HCT116 (cell line): ENCODE data around the gene SLC5A5. TPM values are rescaled to one million over a fixed set of nuclear protein-coding genes. Genes with fewer than 3 reads are reported as not detected.

ENCODE experiments used
- ATAC-seq: fragments of 200-7000 bp; cut with Tn5 transposase; 2 replicates; pipeline ENCODE4 v1.9.1; 2020; ENCODE audit warnings: mild to moderate bottlenecking, moderate library complexity
- BruUV-seq: library from RNA; stranded (reverse); fragments of 400-500 nt; replicated peaks from 2 replicates; lab custom pipeline; 2021; lab: Mats Ljungman, UMichigan
- CTCF ChIA-PET: fragments of 300-600 bp; sonication (Branson Sonifier 250); formaldehyde crosslinking; loops from one replicate; lab custom pipeline; 2021; ENCODE audit warnings: antibody characterized with exemption; lab: Charles Lee
- POLR2A ChIA-PET: fragments of 300-600, 350-600 bp; sonication (Branson Sonifier 250); formaldehyde crosslinking; loops from one replicate; lab custom pipeline; 2021; ENCODE audit warnings: antibody characterized with exemption; lab: Charles Lee
- RAD21 ChIA-PET, 2 experiments: fragments of 300-600 bp; sonication (Branson Sonifier 250); formaldehyde crosslinking; loops; one replicate each; lab custom pipeline; 2023; ENCODE audit warnings: low total read pairs in 2 of 2; ENCODE audit not compliant: uncharacterized antibody in 2 of 2, unreplicated experiment in 2 of 2, low non-redundant PET in 1 of 2; lab: Charles Lee
- DNase-seq: peaks from one replicate; pipeline ENCODE4 v3.0.0-alpha.2; 2010; ENCODE audit warnings: low read depth, low spot score
- H2AFZ ChIP-seq: fragments of 200-600 bp; shearing (Covaris generic), sonication (generic); 2 replicates; pipeline ENCODE4 v1.6.1; 2017; ENCODE audit warnings: low read depth, mixed run types, mixed read lengths, antibody characterized with exemption, low read length; ENCODE audit not compliant: poor library complexity, severe bottlenecking
- H3K27ac ChIP-seq: 2 replicates; pipeline ENCODE4 v1.5.1; 2012; ENCODE audit warnings: low read depth, low read length
- H3K27me3 ChIP-seq: fragments of 200-600 bp; sonication (generic); 2 replicates; pipeline ENCODE4 v1.6.1; 2016; ENCODE audit warnings: mixed run types, low read length, mixed read lengths; ENCODE audit not compliant: insufficient read depth
- H3K36me3 ChIP-seq, 2 experiments: fragments of 200-500 bp in 1 of 2; fragments of 200-600 bp in 1 of 2; sonication (Bioruptor generic) in 1 of 2; sonication (generic) in 1 of 2; 2 replicates each; pipeline versions ENCODE4 v1.5.1 to v1.6.1; 2014 to 2016; ENCODE audit warnings: low read length in 2 of 2, inconsistent platforms in 1 of 2, mixed read lengths in 1 of 2, mixed run types in 1 of 2; ENCODE audit not compliant: insufficient read depth in 2 of 2, control insufficient read depth in 1 of 2
- H3K4me1 ChIP-seq, 2 experiments: fragments of 200-600 bp in 1 of 2; sonication (generic) in 1 of 2; 2 replicates each; pipeline versions ENCODE4 v1.5.1 to v1.6.1; 2012 to 2017; ENCODE audit warnings: low read length in 2 of 2, inconsistent platforms in 1 of 2, mild to moderate bottlenecking in 1 of 2, mixed read lengths in 1 of 2, mixed run types in 1 of 2, moderate library complexity in 1 of 2; ENCODE audit not compliant: insufficient read depth in 2 of 2, control insufficient read depth in 1 of 2
- H3K4me2 ChIP-seq: fragments of 200-600 bp; sonication (generic); 2 replicates; pipeline ENCODE4 v1.6.1; 2017; ENCODE audit warnings: mixed run types, low read length, mixed read lengths
- H3K4me3 ChIP-seq, 2 experiments: fragments of 200-600 bp in 1 of 2; sonication (generic) in 1 of 2; replicated peaks in 1 of 2; 2 replicates each; pipeline ENCODE4 v1.5.1; 2011 to 2016; ENCODE audit warnings: low read length in 2 of 2, control low read depth in 1 of 2, low read depth in 1 of 2, mild to moderate bottlenecking in 1 of 2, mixed read lengths in 1 of 2, mixed run types in 1 of 2
- H3K79me2 ChIP-seq: fragments of 200-600 bp; sonication (generic); 2 replicates; pipeline ENCODE4 v1.6.1; 2017; ENCODE audit warnings: mild to moderate bottlenecking, mixed run types, low read length, moderate library complexity, mixed read lengths; ENCODE audit not compliant: insufficient read depth
- H3K9ac ChIP-seq: fragments of 200-600 bp; sonication (generic); 2 replicates; pipeline ENCODE4 v1.6.1; 2016; ENCODE audit warnings: low read length, mixed read lengths
- H3K9me2 ChIP-seq: fragments of 200-600 bp; sonication (generic), shearing (Covaris generic); 2 replicates; pipeline ENCODE4 v1.6.1; 2017; ENCODE audit warnings: mixed run types, mild to moderate bottlenecking, moderate library complexity; ENCODE audit not compliant: insufficient read depth
- H3K9me3 ChIP-seq, 2 experiments: fragments of 200-500 bp in 1 of 2; fragments of 200-600 bp in 1 of 2; sonication (Bioruptor generic) in 1 of 2; sonication (generic) in 1 of 2; 2 replicates each; pipeline ENCODE4 v1.6.1; 2014 to 2017; ENCODE audit warnings: low read length in 2 of 2, mixed read lengths in 2 of 2, inconsistent platforms in 1 of 2, low read depth in 1 of 2, mild to moderate bottlenecking in 1 of 2, mixed run types in 1 of 2, moderate library complexity in 1 of 2; ENCODE audit not compliant: control insufficient read depth in 1 of 2, insufficient read depth in 1 of 2
- H4K20me1 ChIP-seq: fragments of 200-600 bp; sonication (generic), shearing (Covaris generic); 2 replicates; pipeline ENCODE4 v1.6.1; 2017; ENCODE audit warnings: mixed run types, mild to moderate bottlenecking, moderate library complexity; ENCODE audit not compliant: insufficient read depth
- CEBPB ChIP-seq: IDR thresholded peaks from 2 replicates; pipeline ENCODE4 v1.6.1; 2012; ENCODE audit warnings: low read depth
- MAX ChIP-seq: IDR thresholded peaks from 2 replicates; pipeline ENCODE4 v1.6.1; 2012
- REST ChIP-seq: IDR thresholded peaks from 2 replicates; pipeline ENCODE4 v1.6.1; 2012; ENCODE audit warnings: low read depth
- SIN3A ChIP-seq: IDR thresholded peaks from 2 replicates; pipeline ENCODE4 v1.6.1; 2012; ENCODE audit warnings: low read depth
- ZBTB33 ChIP-seq: IDR thresholded peaks from 2 replicates; pipeline ENCODE4 v1.6.1; 2011; ENCODE audit warnings: mild to moderate bottlenecking, low read length, moderate library complexity; ENCODE audit not compliant: insufficient replicate concordance; ENCODE audit errors: extremely low read depth
- intact Hi-C: fragments of 100-400 bp; cut with micrococcal nuclease; formaldehyde crosslinking; loops from 2 replicates; pipeline ENCODE4 v1.10.0; 2022
- total RNA-seq: library from RNA; stranded (reverse); gene quantifications from one replicate; pipeline ENCODE4 v1.2.1, GENCODE V29; 2021; ENCODE audit not compliant: unreplicated experiment

The SLC5A5 gene
- total RNA-seq, 1 experiment from 2014 or later = 0.59 TPM

GRCh38 chr19:17835182-17836006 is 36.4 kb upstream of the SLC5A5 start (continued):
- TF ChIP-seq REST (no peak), CEBPB (no peak)

GRCh38 chr19:17836530-17836929 is 35.2 kb upstream of the SLC5A5 start:
- ChIA-PET CTCF (no interaction called here), RAD21 (no interaction called here), POLR2A (no interaction called here)
- intact Hi-C loops = no loop called here
- Histone ChIP-seq H4K20me1 (no peaks in the 10 kb centered on the region), H3K9me2 (no peaks in the 10 kb centered on the region), H3K4me2 (no peak overlapping the region), H3K4me1 (peaks cover 11 to 27% of the 10 kb centered on the region in 2 experiments; a peak in 3 of 4 replicates), H3K27ac (no peak overlapping the region), H3K4me3 (no peak overlapping the region), H3K36me3 (no peaks in the 10 kb centered on the region), H3K9ac (no peak overlapping the region), H3K79me2 (no peaks in the 10 kb centered on the region), H3K9me3 (no peaks in the 10 kb centered on the region), H2AFZ (no peak overlapping the region), H3K27me3 (no peaks in the 10 kb centered on the region)
- TF ChIP-seq ZBTB33 (no peak), MAX (no peak), SIN3A (no peak)
- DNase-seq = no peak
- BruUV-seq = no TSS peak
- ATAC-seq = no peak
